Natural killer cell (primary cell): ENCODE data around the gene PDC. TPM values are rescaled to one million over a fixed set of nuclear protein-coding genes. Genes with fewer than 3 reads are reported as not detected.

Source experiments
- ATAC-seq, 3 donors: fragments of 150-1000 bp in 2 of 3; fragments of 200-7000 bp in 1 of 3; cut with Tn5 transposase; 1 replicate in 1 of 3; 2 replicates in 2 of 3; pipeline ENCODE4 v1.10.0; 2021; ENCODE audit warnings: mild to moderate bottlenecking in 2 of 3, moderate library complexity in 2 of 3
- DNase-seq, 2 donors: peaks; one replicate each; pipeline versions ENCODE4 v3.0.0 to v3.0.0-alpha.2; 2013 to 2021; ENCODE audit warnings: mixed read lengths in 1 of 2
- H3K27ac ChIP-seq: one replicate; pipeline ENCODE4 v1.5.1; 2013; ENCODE audit warnings: mild to moderate bottlenecking, low read length
- H3K27me3 ChIP-seq: one replicate; pipeline ENCODE4 v1.6.1; 2013; ENCODE audit warnings: low read length; ENCODE audit not compliant: control insufficient read depth, insufficient read depth
- H3K36me3 ChIP-seq: one replicate; pipeline ENCODE4 v1.6.1; 2013; ENCODE audit warnings: low read length; ENCODE audit not compliant: control insufficient read depth, insufficient read depth
- H3K4me1 ChIP-seq: one replicate; pipeline ENCODE4 v1.6.1; 2013; ENCODE audit warnings: low read length; ENCODE audit not compliant: control insufficient read depth, insufficient read depth
- H3K4me3 ChIP-seq: one replicate; pipeline ENCODE4 v1.5.1; 2013; ENCODE audit warnings: low read length
- H3K9me3 ChIP-seq: one replicate; pipeline ENCODE4 v1.6.1; 2013; ENCODE audit warnings: low read length; ENCODE audit not compliant: control insufficient read depth, insufficient read depth
- H3K27ac Mint-ChIP-seq, 2 donors: one replicate each; pipeline ENCODE4 v1.8.0; 2022; ENCODE audit warnings: mild to moderate bottlenecking in 2 of 2, mixed read lengths in 2 of 2, moderate library complexity in 1 of 2
- H3K27me3 Mint-ChIP-seq, 2 donors: one replicate each; pipeline ENCODE4 v1.8.0; 2022; ENCODE audit warnings: low read depth in 2 of 2, mixed read lengths in 2 of 2
- H3K36me3 Mint-ChIP-seq: one replicate; pipeline ENCODE4 v1.8.0; 2022; ENCODE audit warnings: mixed read lengths
- H3K4me1 Mint-ChIP-seq, 2 donors: one replicate each; pipeline ENCODE4 v1.8.0; 2022; ENCODE audit warnings: mixed read lengths in 2 of 2
- H3K4me3 Mint-ChIP-seq: one replicate; pipeline ENCODE4 v1.8.0; 2022; ENCODE audit warnings: mild to moderate bottlenecking, moderate library complexity, mixed read lengths
- H3K9me3 Mint-ChIP-seq, 2 donors: one replicate each; pipeline ENCODE4 v1.8.0; 2022; ENCODE audit warnings: mixed read lengths in 2 of 2
- CTCF ChIP-seq: fragments of 200-600 bp; IDR thresholded peaks from one replicate; pipeline ENCODE4 v1.8.0; 2022; ENCODE audit warnings: antibody characterized with exemption
- WGBS: methylation state at CpG from one replicate; pipeline ENCODE4 v1.1.7; 2013; ENCODE audit warnings: missing lambda C conversion rate; ENCODE audit not compliant: insufficient coverage; 5-methylcytosine and 5-hydroxymethylcytosine counted together
- intact Hi-C: fragments of 100-400 bp; cut with micrococcal nuclease; formaldehyde crosslinking; loops from one replicate; pipeline ENCODE4 v1.14.2; 2022
- total RNA-seq, 4 donors: library from RNA; stranded (reverse); fragments of 120-200 nt in 1 of 4; gene quantifications; one replicate each; pipeline versions ENCODE4 v1.2.3 to v1.2.4, GENCODE V29; 2013 to 2022

PDC gene
- total RNA-seq, 3 donors from 2014 or later (not counting 1 experiment from before 2014, with no cell fraction given): not detected

GRCh38 chr1:186491336-186491735, 30.4 kb upstream of the PDC start:
- Histone ChIP-seq H3K4me1 (no peaks in the 10 kb centered on the region), H3K9me3 (no peaks in the 10 kb centered on the region), H3K4me3 (no peak overlapping the region), H3K36me3 (no peaks in the 10 kb centered on the region), H3K27me3 (no peaks in the 10 kb centered on the region), H3K27ac (no peak overlapping the region)
- no peaks in the 10 kb centered on the region for H3K36me3 Mint-ChIP-seq
- DNase-seq (no peak), ATAC-seq (no peak)
- H3K27me3 Mint-ChIP-seq: no peaks in the 10 kb centered on the region
- no peak for TF ChIP-seq CTCF
- WGBS: 95% methylated on average over 2 of the region's 2 CpGs
- no peaks in the 10 kb centered on the region for H3K4me1 Mint-ChIP-seq
- no peaks in the 10 kb centered on the region for H3K9me3 Mint-ChIP-seq
- intact Hi-C loops: no loop called here
- H3K27ac Mint-ChIP-seq: no peak overlapping the region
- no peak overlapping the region for H3K4me3 Mint-ChIP-seq

- Mint-ChIP-seq H3K9me3 (no peaks in the 10 kb centered on the region), H3K36me3 (no peaks in the 10 kb centered on the region), H3K27ac (no peak overlapping the region), H3K4me3 (no peak overlapping the region), H3K4me1 (no peaks in the 10 kb centered on the region), H3K27me3 (no peaks in the 10 kb centered on the region)
- intact Hi-C loops: no loop called here
- TF ChIP-seq CTCF: no peak
- ATAC-seq: no peak
- 100% methylated on average over 1 of the region's 2 CpGs for WGBS
- Histone ChIP-seq H3K4me1 (no peaks in the 10 kb centered on the region), H3K36me3 (no peaks in the 10 kb centered on the region), H3K27ac (no peak overlapping the region), H3K9me3 (no peaks in the 10 kb centered on the region), H3K4me3 (no peak overlapping the region), H3K27me3 (no peaks in the 10 kb centered on the region)
- DNase-seq: no peak
These were observed 26.2 kb upstream of the PDC start for GRCh38 chr1:186487163-186487562.

GRCh38 chr1:186486061-186486460, 25.1 kb upstream of the PDC start:
- no CpG with 5 or more reads among the region's 1 CpG for WGBS

More at GRCh38 chr1:186486061-186486460, 25.1 kb upstream of the PDC start:
- no peak overlapping the region for H3K27ac ChIP-seq
- H3K4me3 ChIP-seq: no peak overlapping the region
- H3K36me3 ChIP-seq: no peaks in the 10 kb centered on the region
- Mint-ChIP-seq H3K4me1 (no peaks in the 10 kb centered on the region), H3K9me3 (no peaks in the 10 kb centered on the region), H3K27ac (no peak overlapping the region), H3K36me3 (no peaks in the 10 kb centered on the region), H3K4me3 (no peak overlapping the region), H3K27me3 (no peaks in the 10 kb centered on the region)
- TF ChIP-seq CTCF: no peak
- H3K4me1 ChIP-seq: no peaks in the 10 kb centered on the region
- H3K9me3 ChIP-seq: no peaks in the 10 kb centered on the region
- H3K27me3 ChIP-seq: no peaks in the 10 kb centered on the region
- ATAC-seq (no peak), DNase-seq (no peak)
- intact Hi-C loops: no loop called here
